GM12891 (cell line): ENCODE measurements around the gene KRTAP4-9.
"Not testable (repeated sequence)": the region's sequence is repeated elsewhere in the genome, so short reads cannot be mapped to it uniquely, and the experiment has no call there.

Experiments used
- DNase-seq: peaks from one replicate; pipeline ENCODE4 v3.0.0; 2011; ENCODE audit warnings: low spot score; ENCODE audit not compliant: insufficient read length
- FAIRE-seq: peaks from 2 replicates; lab custom pipeline; 2011; peaks lifted over from hg19 to GRCh38; lab: Jason Lieb, UNC
- PAX5 ChIP-seq: IDR thresholded peaks from 2 replicates; pipeline ENCODE4 v1.6.1; 2011; ENCODE audit warnings: low read length, moderate library complexity, mild to moderate bottlenecking; ENCODE audit not compliant: insufficient read depth, severe bottlenecking
- POLR2A ChIP-seq: IDR thresholded peaks from 2 replicates; pipeline ENCODE4 v1.6.1; 2011; ENCODE audit warnings: low read depth, low read length, control low read depth
- POLR2AphosphoS5 ChIP-seq: IDR thresholded peaks from 2 replicates; pipeline ENCODE4 v1.6.1; 2011; ENCODE audit warnings: low read depth, low read length, control low read depth
- POU2F2 ChIP-seq: IDR thresholded peaks from 2 replicates; pipeline ENCODE4 v1.6.1; 2011; ENCODE audit warnings: low read depth, mild to moderate bottlenecking, control low read depth, low read length, moderate library complexity
- SPI1 ChIP-seq: IDR thresholded peaks from 2 replicates; pipeline ENCODE4 v1.6.1; 2011; ENCODE audit warnings: low read depth, low read length, control low read depth
- TAF1 ChIP-seq: IDR thresholded peaks from 2 replicates; pipeline ENCODE4 v1.6.1; 2011; ENCODE audit warnings: low read depth, low read length, control low read depth

The KRTAP4-9 gene

GRCh38 chr17:41133880-41134735 lies 28.9 kb downstream of the KRTAP4-9 start:
- DNase-seq (no peak), FAIRE-seq (no peak)
- TF ChIP-seq PAX5 (no peak), POU2F2 (no peak)

- not testable (repeated sequence) for DNase-seq, FAIRE-seq
Measured at GRCh38 chr17:41139865-41140264, 34.7 kb downstream of the KRTAP4-9 start.

GRCh38 chr17:41140360-41141131 lies 35.4 kb downstream of the KRTAP4-9 start, which contains the start of gene KRTAP4-6:
KRTAP4-6 (minus strand) TSS chr17:41140544; CDS start chr17:41140487, 57 bp downstream.
- DNase-seq (no peak), FAIRE-seq (no peak)
- TF ChIP-seq TAF1, result no peak
- no peak for TF ChIP-seq POLR2A
- no peak for TF ChIP-seq POLR2AphosphoS5

- DNase-seq, result no peak
- FAIRE-seq, result no peak
- TF ChIP-seq POLR2A (no peak), SPI1 (no peak), TAF1 (no peak), POLR2AphosphoS5 (no peak), PAX5 (no peak), POU2F2 (no peak)
Measured at GRCh38 chr17:41141361-41141760, 36.2 kb downstream of the KRTAP4-9 start.

GRCh38 chr17:41144846-41145245 lies 39.7 kb downstream of the KRTAP4-9 start:
- FAIRE-seq (no peak), DNase-seq (no peak)
- no peak for TF ChIP-seq SPI1
- no peak for TF ChIP-seq POLR2AphosphoS5
- no peak for TF ChIP-seq TAF1
- TF ChIP-seq PAX5, result no peak

GRCh38 chr17:41145261-41145660 lies 40.1 kb downstream of the KRTAP4-9 start:
- TF ChIP-seq POU2F2 (no peak), PAX5 (no peak), TAF1 (no peak), POLR2AphosphoS5 (no peak), SPI1 (no peak), POLR2A (no peak)
- FAIRE-seq, result no peak

GRCh38 chr17:41147531-41148204 lies 42.5 kb downstream of the KRTAP4-9 start:
- DNase-seq (no peak), FAIRE-seq (no peak)
- no peak for TF ChIP-seq PAX5
- no peak for TF ChIP-seq TAF1
- TF ChIP-seq POU2F2, result no peak
- no peak for TF ChIP-seq SPI1
- no peak for TF ChIP-seq POLR2AphosphoS5
- TF ChIP-seq POLR2A, result no peak

More at GRCh38 chr17:41145261-41145660, 40.1 kb downstream of the KRTAP4-9 start:
- DNase-seq, result no peak

GRCh38 chr17:41148971-41149651 lies 43.9 kb downstream of the KRTAP4-9 start:
- not testable (repeated sequence) for FAIRE-seq, DNase-seq

- no peak for TF ChIP-seq POLR2AphosphoS5
- TF ChIP-seq POU2F2, result no peak
- no peak for TF ChIP-seq POLR2A
- no peak for TF ChIP-seq TAF1
- DNase-seq (no peak), FAIRE-seq (no peak)
Measured at GRCh38 chr17:41149652-41149985, 44.4 kb downstream of the KRTAP4-9 start, which contains the start of gene KRTAP4-5. KRTAP4-5 (minus strand) TSS chr17:41149825; CDS start chr17:41149767, 58 bp downstream.

GRCh38 chr17:41150026-41150425 lies 44.8 kb downstream of the KRTAP4-9 start:
- TF ChIP-seq POLR2A (no peak), POLR2AphosphoS5 (no peak), TAF1 (no peak), SPI1 (no peak), PAX5 (no peak), POU2F2 (no peak)
- DNase-seq, result no peak
- no peak for FAIRE-seq
